Mononuclear cell (primary cell): ENCODE results near the gene SLC25A13. TPM values are rescaled to one million over a fixed set of nuclear protein-coding genes. Genes with fewer than 3 reads are reported as not detected.
"Not testable (repeated sequence)": the region's sequence is repeated elsewhere in the genome, so short reads cannot be mapped to it uniquely, and the experiment has no call there.

ENCODE experiments used
- H3K27me3 ChIP-seq: 2 replicates; pipeline ENCODE4 v1.6.0; 2011; ENCODE audit warnings: low read length, control low read depth; ENCODE audit not compliant: insufficient read depth
- H3K4me1 ChIP-seq: 2 replicates; pipeline ENCODE4 v1.5.1; 2011; ENCODE audit warnings: mild to moderate bottlenecking, low read length, control low read depth; ENCODE audit not compliant: insufficient read depth
- H3K4me3 ChIP-seq: 2 replicates; pipeline ENCODE4 v1.5.1; 2011; ENCODE audit warnings: mild to moderate bottlenecking, low read length, moderate library complexity
- H3K9me3 ChIP-seq: 2 replicates; pipeline ENCODE4 v1.5.1; 2011; ENCODE audit warnings: low read depth, mild to moderate bottlenecking, control low read depth, low read length
- total RNA-seq: library from RNA; depleted of rRNA; stranded (reverse); fragments of >200 nt; gene quantifications from one replicate; pipeline ENCODE4 v1.2.3, GENCODE V29; 2012

Gene SLC25A13
- total RNA-seq, 1 donor, result 23.8 TPM

- Histone ChIP-seq H3K4me1 (peaks cover 9% of the 10 kb centered on the region), H3K27me3 (no peaks in the 10 kb centered on the region), H3K9me3 (no peaks in the 10 kb centered on the region), H3K4me3 (no peak overlapping the region)
These were observed 9.4 kb downstream of the SLC25A13 start for GRCh38 chr7:96312502-96312901.

- Histone ChIP-seq H3K9me3 (no peaks in the 10 kb centered on the region), H3K4me1 (peaks cover 9% of the 10 kb centered on the region), H3K4me3 (no peak overlapping the region), H3K27me3 (no peaks in the 10 kb centered on the region)
These were observed 9.9 kb downstream of the SLC25A13 start for GRCh38 chr7:96311967-96312366.

GRCh38 chr7:96310110-96310509 is 11.8 kb downstream of the SLC25A13 start:
- Histone ChIP-seq H3K4me1 (peaks cover 20% of the 10 kb centered on the region), H3K4me3 (no peak overlapping the region), H3K27me3 (no peaks in the 10 kb centered on the region), H3K9me3 (no peaks in the 10 kb centered on the region)

GRCh38 chr7:96308950-96309263 is 13.0 kb downstream of the SLC25A13 start:
- Histone ChIP-seq H3K4me1 (peaks cover 18% of the 10 kb centered on the region), H3K27me3 (no peaks in the 10 kb centered on the region), H3K9me3 (no peaks in the 10 kb centered on the region), H3K4me3 (no peak overlapping the region)

GRCh38 chr7:96308253-96308949 is 13.5 kb downstream of the SLC25A13 start:
- Histone ChIP-seq H3K9me3 (no peaks in the 10 kb centered on the region), H3K4me3 (no peak overlapping the region), H3K4me1 (peaks cover 18% of the 10 kb centered on the region), H3K27me3 (no peaks in the 10 kb centered on the region)

GRCh38 chr7:96306385-96307125 is 15.3 kb downstream of the SLC25A13 start:
- H3K4me1 ChIP-seq, result peaks cover 14% of the 10 kb centered on the region
- no peaks in the 10 kb centered on the region for H3K9me3 ChIP-seq
- no peaks in the 10 kb centered on the region for H3K27me3 ChIP-seq
- no peak overlapping the region for H3K4me3 ChIP-seq

- Histone ChIP-seq H3K27me3 (no peaks in the 10 kb centered on the region), H3K4me1 (peaks cover 14% of the 10 kb centered on the region), H3K9me3 (no peaks in the 10 kb centered on the region), H3K4me3 (no peak overlapping the region)
These were observed 16.0 kb downstream of the SLC25A13 start for GRCh38 chr7:96305915-96306314.

- peaks cover 14% of the 10 kb centered on the region for H3K4me1 ChIP-seq
- no peaks in the 10 kb centered on the region for H3K27me3 ChIP-seq
- no peaks in the 10 kb centered on the region for H3K9me3 ChIP-seq
These were observed 17.3 kb downstream of the SLC25A13 start for GRCh38 chr7:96304573-96304972.

GRCh38 chr7:96303686-96304443 is 18.0 kb downstream of the SLC25A13 start:
- Histone ChIP-seq H3K9me3 (no peaks in the 10 kb centered on the region), H3K4me1 (peaks cover 14% of the 10 kb centered on the region), H3K27me3 (no peaks in the 10 kb centered on the region), H3K4me3 (no peak overlapping the region)

More at GRCh38 chr7:96304573-96304972, 17.3 kb downstream of the SLC25A13 start:
- no peak overlapping the region for H3K4me3 ChIP-seq

- no peak overlapping the region for H3K4me3 ChIP-seq
- peaks cover 14% of the 10 kb centered on the region for H3K4me1 ChIP-seq
- no peaks in the 10 kb centered on the region for H3K27me3 ChIP-seq
- no peaks in the 10 kb centered on the region for H3K9me3 ChIP-seq
These were observed 18.7 kb downstream of the SLC25A13 start for GRCh38 chr7:96303105-96303685.

- no peak overlapping the region for H3K4me3 ChIP-seq
- H3K9me3 ChIP-seq, result no peaks in the 10 kb centered on the region
- no peaks in the 10 kb centered on the region for H3K27me3 ChIP-seq
- peaks cover 4% of the 10 kb centered on the region for H3K4me1 ChIP-seq
These were observed 20.9 kb downstream of the SLC25A13 start for GRCh38 chr7:96300986-96301385.

GRCh38 chr7:96300502-96300901 is 21.4 kb downstream of the SLC25A13 start:
- no peaks in the 10 kb centered on the region for H3K27me3 ChIP-seq
- H3K4me1 ChIP-seq, result no peaks in the 10 kb centered on the region
- no peaks in the 10 kb centered on the region for H3K9me3 ChIP-seq
- H3K4me3 ChIP-seq, result no peak overlapping the region

GRCh38 chr7:96299496-96299895 is 22.4 kb downstream of the SLC25A13 start:
- Histone ChIP-seq H3K27me3 (no peaks in the 10 kb centered on the region), H3K4me3 (no peak overlapping the region), H3K9me3 (no peaks in the 10 kb centered on the region), H3K4me1 (no peaks in the 10 kb centered on the region)

GRCh38 chr7:96297876-96298275 is 24.0 kb downstream of the SLC25A13 start:
- H3K9me3 ChIP-seq, result no peaks in the 10 kb centered on the region

GRCh38 chr7:96297446-96297845 is 24.5 kb downstream of the SLC25A13 start:
- not testable (repeated sequence) for H3K4me1 ChIP-seq, H3K4me3 ChIP-seq, H3K9me3 ChIP-seq, H3K27me3 ChIP-seq

More at GRCh38 chr7:96297876-96298275, 24.0 kb downstream of the SLC25A13 start:
- no peaks in the 10 kb centered on the region for H3K4me1 ChIP-seq
- no peak overlapping the region for H3K4me3 ChIP-seq
- no peaks in the 10 kb centered on the region for H3K27me3 ChIP-seq
